Esophagus mucosa (tissue), 1 donor: ENCODE measurements around the gene GLG1. TPM values are rescaled to one million over a fixed set of nuclear protein-coding genes. Genes with fewer than 3 reads are reported as not detected.

Source experiments
- ATAC-seq: fragments of 200-7000 bp; cut with Tn5 transposase; one replicate; pipeline ENCODE4 v1.9.1; 2020
- total RNA-seq: library from RNA; stranded (reverse); gene quantifications from one replicate; pipeline ENCODE4 v1.2.4, GENCODE V29; 2023
- donor health status: DM: yes; HTN: yes; CAD: no.

The GLG1 gene
- total RNA-seq, 1 donor from 2014 or later, result 54.6 TPM

DNA sequence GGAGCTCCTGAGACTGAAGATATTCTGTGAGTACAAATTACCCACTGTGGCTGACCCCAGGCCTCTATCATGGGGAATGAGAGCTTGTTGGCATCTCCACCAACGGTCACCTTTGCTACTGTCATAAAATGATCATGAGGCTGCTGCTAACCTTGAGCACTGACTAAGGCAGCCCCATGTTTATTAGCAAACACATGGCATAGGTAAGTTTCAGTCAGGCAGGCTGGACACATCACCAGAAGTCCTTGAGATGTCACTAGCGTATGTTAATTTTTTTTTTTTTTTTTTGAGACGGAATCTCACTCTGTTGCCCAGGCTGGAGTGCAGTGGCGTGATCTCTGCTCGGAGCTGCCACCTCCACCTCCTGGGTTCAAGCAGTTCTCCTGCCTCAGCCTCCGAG is 1.5 kb upstream of the GLG1 start:
- no peak for ATAC-seq

DNA sequence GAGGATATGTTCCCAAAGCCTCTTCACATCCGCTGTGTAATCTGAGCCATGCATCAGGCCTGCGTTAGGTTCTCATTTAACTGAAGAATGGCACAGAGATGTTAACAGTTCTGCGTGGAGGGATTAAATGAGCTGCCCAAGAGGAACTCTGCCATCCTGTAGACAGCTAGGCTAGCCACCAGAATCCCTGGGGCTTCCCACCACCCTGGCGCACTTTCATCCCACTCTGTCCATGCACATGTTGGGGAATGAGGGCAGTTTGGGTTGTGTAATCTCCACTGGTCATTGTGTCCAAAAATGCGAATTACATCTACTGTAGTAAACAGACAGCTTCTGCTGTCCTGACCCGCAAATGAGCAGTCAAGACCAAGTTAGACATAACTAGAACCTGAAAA is 1.0 kb upstream of the GLG1 start:
- ATAC-seq, result no peak

DNA sequence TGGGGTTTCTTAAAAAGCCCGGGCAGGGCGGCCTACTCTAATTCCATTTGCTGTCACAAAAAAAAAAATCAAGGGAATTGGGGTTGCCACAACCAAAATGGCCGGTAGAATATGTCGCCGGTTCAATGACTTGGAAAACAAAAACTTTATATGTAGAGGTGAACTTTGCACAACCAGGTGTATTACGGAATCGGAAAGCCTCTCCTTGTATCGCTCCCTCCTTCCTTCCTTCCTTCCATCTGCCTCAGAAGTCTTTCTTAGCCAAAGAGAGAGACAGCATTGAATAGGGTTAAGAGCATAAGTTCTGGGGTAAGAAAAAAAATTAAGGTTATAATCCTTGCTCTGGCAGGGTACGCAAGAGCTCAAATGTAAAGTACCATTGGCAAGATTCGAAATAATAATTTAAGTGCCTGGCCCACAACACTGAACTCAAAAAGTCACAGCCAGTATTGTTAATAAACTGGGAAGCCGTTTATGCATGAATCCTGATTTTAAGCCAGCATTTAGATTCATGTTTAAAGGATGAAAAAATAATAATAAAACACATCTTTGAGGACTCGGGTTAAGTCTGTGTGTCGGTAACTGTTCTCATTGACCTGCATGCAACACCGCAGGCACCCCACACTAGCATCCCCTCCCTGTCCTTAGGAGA is 522 bp upstream of the GLG1 start:
- ATAC-seq, result no peak

DNA sequence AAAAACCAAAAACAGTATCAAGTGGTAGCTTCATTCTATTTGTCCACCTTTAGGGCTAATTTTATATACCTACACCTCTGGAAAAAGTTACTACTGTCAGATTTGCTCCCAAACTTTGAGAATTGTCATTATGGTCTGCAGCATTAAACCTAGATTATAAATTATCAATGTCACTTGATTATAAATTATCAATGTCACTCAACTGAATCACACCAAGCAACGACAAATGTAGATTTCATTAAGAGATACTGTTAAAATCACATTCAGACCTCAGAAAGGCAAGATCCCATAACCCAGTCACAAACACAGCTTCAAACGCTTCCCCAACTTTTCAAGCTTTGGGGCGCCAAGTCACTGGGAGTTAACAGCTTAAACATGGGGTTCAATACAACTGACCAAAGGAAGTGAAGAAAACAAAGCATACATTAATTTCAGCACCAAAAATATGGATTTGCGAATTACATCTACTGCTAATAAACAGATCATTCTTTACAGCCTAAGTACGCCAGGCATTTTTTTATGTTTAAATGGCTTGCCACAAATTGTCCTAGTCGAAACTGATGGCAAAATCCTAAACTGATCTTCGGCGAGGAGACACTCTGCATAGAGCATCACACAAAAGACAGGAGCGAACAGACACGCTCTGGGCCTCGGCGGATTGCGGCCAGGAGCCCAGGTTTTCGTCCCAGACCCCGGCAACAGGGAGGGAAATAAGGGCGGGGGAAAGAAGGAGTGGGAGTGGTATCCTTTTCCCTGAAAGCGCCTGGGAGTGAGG is 981 bp downstream of the GLG1 start:
- ATAC-seq, result peak; percentile 6

DNA sequence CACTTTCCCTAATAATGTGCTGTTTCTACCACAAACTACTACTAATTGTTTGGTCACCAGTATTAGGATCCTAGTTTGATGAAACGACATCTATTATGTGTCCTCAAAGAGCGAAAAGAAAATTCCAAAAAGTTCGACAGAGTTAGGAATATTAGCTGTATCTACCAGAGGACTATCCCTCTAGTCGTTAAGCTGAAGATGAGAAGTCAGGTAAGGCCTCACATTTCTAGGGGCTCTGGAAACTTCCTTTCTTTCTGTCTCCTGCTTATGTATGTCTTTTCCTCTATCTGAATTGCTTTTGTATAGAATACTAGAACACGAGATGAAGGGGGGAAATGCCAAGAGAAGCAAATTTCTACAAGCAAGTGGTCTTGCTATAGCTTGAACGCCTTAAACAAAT is 1.6 kb downstream of the GLG1 start:
- no peak for ATAC-seq

DNA sequence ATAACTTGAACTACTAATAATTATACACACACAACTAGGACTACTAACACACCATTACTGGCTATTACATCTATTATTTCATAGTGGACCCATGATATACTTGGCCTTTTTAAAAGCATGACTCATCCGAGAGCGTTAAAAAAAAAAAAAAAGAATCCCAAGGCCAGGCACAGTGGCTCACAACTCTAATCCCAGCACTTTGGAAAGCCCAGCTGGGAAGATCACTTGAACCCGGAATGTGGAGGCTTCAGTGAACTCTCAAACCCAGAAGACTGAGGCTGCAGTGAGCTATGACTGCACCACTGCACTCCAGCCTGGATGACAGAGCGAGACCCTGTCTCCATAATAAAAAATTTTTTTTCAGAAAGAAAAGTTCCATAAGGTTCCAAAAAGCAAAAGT is 3.1 kb downstream of the GLG1 start:
- no peak for ATAC-seq

DNA sequence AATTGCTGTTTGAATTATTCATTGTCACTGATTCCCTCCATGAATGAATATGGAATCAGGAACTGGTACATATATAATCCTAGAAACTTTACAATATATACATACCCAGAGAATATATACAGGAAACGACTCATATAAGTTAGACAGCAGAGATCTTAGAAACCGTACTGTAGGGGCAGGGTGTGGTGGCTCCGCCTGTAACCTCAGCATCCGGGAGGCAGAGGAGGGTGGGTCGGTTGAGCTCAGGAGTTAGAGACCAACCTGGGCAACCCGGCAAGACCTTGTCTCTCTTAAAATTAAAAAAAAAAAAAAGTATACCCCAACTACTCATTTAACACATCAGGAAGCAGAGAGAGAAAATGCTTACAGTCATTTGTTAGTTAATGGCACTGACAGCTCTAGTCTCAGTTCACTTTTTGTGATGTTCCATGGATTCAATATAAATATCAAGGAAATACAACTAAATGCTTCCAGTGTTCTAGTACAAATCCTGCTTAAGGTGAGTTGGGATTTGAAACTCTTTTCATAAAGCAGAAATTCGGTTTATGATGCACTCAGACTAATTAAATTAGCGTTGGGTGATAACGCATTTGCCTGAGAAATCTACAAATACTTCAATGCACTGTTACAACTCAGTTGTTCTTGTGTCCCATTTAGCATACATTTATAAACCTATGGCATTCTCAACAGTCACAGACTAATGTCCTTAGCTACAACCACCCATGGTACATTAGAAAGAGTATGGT is 5.6 kb downstream of the GLG1 start:
- ATAC-seq, result peak; percentile 68

DNA sequence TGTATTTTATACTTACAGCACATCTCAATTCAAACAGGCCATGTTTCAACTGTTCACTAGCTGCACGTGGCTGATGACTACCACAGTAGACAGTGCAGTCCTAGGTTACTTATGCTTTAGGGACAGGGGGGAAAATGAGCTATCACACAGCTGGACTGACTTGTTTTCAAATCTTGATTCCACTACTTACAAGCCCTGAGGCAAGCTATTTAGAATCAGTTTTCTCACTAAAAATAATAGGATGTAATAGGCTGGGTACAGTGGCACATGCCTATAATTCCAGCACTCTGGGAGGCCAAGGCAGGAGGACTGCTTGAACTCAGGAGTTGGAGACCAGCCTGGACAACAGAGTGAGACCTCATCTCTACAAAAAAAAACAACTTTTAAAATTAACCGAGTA is 10.3 kb downstream of the GLG1 start:
- ATAC-seq, result no peak

DNA sequence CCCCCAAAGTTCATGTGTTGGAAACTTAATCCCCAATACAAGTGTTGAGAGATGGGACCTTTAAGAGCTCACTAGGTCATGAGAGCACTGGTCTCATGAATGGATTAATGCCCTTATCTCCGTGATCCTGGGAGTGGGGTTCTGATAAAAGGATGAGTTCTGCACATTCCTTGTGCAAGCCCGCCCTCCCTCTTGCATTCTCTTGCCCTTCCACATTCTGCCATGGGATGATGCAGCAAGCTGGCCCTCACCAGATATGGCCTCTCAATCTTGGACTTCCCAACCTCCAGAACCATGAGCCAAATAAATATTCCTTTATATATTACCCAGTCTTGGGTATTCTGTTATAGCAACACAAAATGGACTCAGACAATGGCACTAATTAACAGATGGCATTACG is 14.1 kb downstream of the GLG1 start:
- ATAC-seq, result no peak

DNA sequence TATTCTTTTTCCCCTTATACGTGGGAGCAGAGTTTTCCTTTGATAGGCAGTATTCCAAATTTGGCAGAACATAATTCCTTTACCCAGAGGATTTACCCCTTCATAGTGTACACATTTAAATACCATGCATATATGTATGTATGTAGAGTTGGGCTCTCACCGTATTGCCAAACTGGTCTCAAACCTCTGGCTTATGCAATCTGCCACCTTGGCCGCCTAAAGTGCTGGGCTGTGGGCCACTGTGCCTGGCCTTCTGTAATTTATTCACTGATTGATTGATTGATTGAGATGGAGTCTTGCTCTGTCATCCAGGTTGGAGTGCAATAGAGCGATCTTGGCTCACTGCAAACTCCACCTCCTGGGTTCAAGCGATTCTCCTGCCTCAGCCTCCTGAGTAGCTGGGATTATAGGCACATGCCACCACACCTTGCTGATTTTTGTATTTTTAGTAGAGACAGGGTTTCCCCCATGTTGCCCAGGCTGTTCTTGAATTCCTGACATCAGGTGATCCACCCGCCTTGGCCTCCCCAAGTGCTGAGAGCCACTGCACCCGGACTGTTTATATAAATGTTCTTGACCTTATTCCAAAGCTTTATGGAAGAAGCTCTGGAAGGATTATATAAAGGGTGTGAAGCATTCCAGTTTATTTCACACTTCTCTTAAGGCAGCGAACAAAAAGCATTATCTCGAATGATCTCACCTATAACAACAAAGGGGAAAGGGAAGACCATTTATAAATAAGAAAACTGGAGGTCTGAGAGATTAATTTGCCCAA is 14.9 kb downstream of the GLG1 start:
- no peak for ATAC-seq

DNA sequence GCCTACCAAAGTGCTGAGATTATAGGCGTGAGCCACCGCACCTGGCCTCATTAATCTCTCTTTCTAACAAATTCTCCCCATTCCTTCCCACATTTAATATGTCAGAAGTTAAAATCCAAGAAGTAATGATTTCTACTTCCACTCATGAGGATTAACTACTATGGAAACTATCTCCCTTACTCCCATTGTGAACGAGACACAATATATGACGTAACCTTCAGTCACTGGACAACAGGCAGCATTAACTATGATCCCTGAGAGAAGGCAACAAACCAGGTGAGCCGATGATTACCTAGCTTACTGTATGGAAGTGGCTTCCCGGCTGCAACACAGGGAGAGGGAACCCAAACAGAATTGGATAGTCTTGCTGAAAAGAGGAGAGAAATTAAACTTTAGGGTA is 20.0 kb downstream of the GLG1 start:
- ATAC-seq, result peak; percentile 41

DNA sequence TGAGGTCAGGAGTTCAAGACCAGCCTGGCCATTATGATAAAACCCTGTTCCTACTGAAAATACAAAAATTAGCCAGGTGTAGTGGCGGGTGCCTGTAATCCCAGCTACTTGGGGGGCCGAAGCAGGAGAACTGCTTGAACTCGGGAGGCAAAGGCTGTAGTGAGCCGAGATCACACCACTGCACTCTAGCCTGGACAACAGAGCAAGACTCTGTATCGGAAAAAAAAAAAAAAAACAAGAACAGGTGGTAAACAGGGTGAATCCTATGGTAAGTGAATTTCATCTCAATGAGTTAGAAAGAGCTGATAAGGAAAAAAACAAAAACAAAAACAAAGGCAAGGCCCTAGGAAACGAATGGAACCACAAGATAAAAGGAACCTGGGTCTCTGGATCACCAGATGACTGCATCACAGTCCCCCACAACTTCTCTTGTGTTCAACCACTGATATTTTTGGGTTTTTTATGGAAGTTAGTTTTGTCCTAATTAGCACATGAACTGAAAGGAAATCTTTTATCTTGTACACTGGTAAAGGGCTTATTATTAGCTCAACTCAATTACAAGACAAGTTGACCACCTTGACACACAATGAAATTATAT is 21.0 kb downstream of the GLG1 start:
- ATAC-seq, result no peak

DNA sequence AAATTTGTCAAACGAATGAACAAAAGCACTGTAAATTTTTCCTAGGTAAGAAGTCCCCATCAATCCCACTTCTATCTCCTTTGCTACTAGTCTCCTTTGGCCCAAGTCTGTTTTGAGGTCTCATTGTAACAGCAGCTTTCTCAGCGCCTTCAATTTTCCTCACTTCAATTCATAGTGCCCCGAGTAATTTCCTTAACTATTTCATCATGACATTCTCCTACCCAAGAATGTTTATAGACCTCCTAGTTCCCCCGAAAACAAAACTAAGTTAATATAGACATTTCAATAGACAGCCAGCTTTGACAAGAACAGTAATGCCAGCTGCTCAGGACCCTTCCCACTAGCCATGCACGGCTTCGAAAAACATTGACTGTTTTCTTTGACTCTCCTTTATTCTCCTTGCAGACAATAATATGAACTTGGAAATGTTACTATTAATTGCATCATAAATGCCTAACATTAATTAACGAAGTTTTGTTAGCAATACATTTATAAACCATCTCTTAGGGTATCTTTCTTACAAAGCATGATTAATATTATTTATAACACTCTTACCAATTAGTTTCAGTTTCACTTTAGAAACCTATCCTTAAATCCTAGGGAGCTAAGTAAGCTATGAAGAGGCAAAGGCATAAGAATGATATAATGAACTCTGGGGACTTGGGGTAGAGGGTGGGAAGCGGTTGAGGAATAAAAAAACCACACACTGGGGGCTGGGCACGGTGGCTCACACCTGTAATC is 22.8 kb downstream of the GLG1 start:
- no peak for ATAC-seq

DNA sequence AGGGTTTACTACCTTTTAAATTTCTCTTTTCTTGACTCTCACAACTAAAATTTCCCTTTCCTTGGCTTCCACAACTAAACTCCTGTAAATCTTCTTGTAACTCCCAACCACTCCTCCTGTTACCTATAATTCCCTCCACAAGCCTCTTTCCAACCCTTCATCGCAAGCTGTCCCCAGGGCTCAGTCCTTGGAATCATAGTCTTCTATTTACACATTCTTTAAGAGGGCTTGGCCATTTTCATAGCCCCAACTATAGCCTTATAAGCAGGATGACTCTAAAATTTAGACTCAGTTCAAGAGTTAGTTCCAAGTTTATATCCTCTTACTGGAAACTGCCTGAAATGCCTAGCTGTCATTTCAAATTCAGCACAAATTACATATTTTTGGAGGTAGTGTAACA is 23.9 kb downstream of the GLG1 start:
- no peak for ATAC-seq

DNA sequence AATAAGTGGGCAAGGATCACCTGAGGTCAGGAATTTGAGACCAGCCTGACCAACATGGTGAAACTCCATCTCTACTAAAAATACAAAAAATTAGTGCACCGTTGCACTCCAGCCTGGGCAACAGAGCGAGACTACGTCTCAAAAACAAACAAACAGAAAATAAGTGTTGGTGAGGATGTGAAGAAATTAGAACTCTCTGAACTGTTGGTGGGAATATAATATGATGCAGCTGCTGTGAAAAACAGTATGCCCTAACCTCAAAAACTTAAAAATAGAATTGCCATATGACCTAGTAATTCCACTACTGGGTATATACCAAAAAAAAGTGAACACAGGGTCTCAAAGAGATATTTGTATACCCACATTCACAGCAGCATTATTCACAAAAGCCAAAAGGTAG is 26.1 kb downstream of the GLG1 start:
- ATAC-seq, result no peak

DNA sequence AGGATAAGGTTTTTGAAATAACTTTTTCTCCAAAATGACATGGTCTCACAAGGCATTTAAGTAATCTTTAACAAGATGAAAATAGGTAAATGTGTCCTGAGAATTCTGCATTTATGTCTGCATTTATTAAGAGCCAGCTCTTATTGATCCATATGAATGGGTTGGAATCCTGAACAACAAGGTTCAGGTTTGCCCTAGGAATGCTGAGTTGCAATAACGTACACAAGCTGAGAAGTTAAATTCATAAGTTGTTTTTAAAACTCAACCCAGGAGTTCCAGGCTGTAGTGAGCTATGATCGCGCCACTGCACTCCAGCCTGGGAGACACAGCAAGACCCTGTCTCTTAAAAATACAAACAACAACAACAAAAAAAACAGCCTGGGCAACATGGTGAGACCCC is 28.1 kb downstream of the GLG1 start:
- no peak for ATAC-seq

DNA sequence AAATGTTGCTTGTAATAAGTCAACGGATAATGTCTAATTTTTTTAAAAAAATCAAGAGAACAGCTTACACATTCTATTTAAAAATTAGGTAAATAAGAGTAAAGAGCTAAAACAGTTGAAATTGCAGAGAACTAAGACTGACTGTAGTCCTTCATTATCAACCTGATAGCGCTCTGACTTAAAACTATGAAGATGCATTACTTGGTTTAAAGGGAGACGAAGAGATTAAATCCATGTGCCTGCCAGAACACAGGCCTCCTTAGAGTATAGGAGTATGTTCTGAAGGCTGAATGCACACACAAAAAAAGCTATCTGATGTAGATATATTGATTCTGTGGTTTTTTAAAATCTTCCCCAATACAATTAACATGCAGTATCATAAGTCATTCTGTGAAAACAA is 28.5 kb downstream of the GLG1 start:
- no peak for ATAC-seq

DNA sequence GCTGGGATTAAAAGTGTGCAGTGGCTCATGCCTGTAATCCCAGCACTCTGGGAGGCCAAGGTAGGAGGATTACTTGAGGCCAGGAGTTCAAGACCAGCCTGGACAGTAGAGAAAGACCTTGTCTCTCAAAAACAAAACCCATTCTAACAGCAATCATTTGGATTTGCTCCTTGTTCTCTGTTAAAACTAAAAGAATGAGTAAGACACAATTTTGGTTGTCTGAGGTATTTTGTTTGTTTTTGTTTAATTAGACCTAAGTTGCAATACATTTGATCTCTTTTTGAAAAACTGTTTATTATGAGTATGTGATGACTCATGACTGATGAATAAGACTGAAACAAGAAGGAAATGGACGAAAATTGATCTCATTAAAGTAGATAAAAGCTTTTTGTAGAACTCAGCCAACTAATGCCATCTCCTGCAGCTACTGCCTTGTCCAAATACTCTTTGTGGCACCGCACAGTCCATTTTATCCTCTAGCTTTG is 29.0 kb downstream of the GLG1 start:
- ATAC-seq, result no peak

DNA sequence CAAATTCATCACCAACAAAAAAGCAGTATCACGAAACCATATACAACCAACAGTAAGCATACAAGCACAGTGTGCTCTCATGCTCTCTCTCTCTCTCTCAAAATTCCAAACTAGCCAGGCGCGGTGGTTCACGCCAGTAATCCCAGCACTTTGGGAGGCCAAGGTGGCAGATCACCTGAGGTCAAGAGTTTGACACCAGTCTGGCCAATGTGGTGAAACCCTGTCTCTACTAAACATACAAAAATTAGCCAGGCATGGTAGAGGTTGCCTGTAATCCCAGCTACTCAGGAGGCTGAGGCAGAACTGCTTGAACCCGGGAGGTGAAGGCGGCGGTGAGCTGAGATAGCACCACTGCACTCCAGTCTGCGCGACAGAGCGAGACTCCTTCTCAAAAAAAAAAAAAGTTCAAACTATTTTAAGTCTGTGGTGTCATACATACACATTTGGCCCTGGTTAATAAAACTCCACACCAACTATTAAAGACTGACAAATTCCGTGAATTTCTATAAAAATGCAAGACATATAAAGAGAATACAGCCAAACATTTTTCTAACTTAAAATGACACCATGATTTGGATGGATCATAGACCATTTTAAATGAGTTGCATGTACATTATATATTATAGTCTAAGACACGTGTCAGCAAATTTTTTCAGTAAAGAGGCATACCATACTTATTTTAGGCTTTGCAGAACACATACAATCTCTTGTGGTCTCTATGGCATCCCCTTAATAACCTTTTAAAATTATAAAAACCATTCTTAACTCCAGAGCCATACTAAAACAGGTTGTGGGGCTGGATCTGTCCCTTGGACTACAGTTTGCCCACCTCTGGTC is 30.9 kb downstream of the GLG1 start:
- ATAC-seq, result no peak

DNA sequence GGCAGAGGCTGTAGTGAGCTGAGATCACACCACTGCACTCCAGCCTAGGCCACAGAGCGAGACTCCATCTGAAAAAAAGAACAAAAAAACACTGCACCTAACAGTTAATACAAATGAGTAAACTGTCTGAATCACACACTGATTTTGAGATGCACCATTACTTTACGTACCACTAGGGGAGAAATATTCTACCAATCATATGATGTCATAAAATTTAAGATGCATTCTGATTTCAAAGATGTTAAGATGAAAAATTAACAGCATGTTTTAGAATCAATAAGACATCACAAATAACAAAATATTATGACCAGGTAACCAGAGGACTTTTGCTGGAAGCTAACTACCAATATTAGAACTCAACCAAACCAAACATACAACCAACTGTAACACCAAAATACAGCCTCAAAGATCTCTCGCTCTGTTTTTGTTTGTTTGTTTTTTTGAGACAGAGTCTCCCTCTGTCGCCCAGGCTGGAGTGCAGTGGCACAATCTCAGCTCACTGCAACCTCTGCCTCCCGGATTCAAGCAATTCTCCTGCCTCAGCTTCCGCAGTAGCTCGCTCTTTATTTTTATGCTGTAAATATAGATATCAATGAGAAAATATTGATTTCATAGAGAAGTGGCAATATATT is 31.6 kb downstream of the GLG1 start:
- ATAC-seq, result no peak
